BJ (cell line): ENCODE data around the gene NAIF1. TPM values are rescaled to one million over a fixed set of nuclear protein-coding genes. Genes with fewer than 3 reads are reported as not detected.

Experiments
- CTCF ChIA-PET: fragments of 350-600 bp; formaldehyde crosslinking; extraction: SDS; loops from one replicate; lab custom pipeline; 2021; ENCODE audit warnings: antibody characterized with exemption, inconsistent platforms; lab: Yijun Ruan, JAX
- POLR2A ChIA-PET: fragments of 300-600 bp; sonication (Branson Sonifier 250); formaldehyde crosslinking; extraction: SDS; loops from one replicate; lab custom pipeline; 2021; ENCODE audit warnings: antibody characterized with exemption; lab: Charles Lee
- DNase-seq: peaks from one replicate; pipeline ENCODE4 v3.0.0-alpha.2; 2011; ENCODE audit warnings: low read depth
- H3K27me3 ChIP-seq: 2 replicates; pipeline ENCODE4 v1.6.0; 2011; ENCODE audit warnings: low read length; ENCODE audit not compliant: control insufficient read depth, insufficient read depth
- H3K36me3 ChIP-seq: 2 replicates; pipeline ENCODE4 v1.5.1; 2011; ENCODE audit warnings: low read length; ENCODE audit not compliant: control insufficient read depth, insufficient read depth
- H3K4me3 ChIP-seq: 2 replicates; pipeline ENCODE4 v1.5.1; 2011; ENCODE audit warnings: low read depth, mild to moderate bottlenecking, control low read depth, low read length
- CTCF ChIP-seq: IDR thresholded peaks from 2 replicates; pipeline ENCODE4 v1.5.1; 2011; ENCODE audit warnings: low read depth, mild to moderate bottlenecking, control low read depth, inconsistent platforms, low read length, moderate library complexity; ENCODE audit not compliant: insufficient read depth
- polyA plus RNA-seq: library from polyadenylated mRNA; depleted of rRNA; stranded (reverse); fragments of >200 nt; gene quantifications from 2 replicates; pipeline ENCODE4 v1.2.3, GENCODE V29; 2011

Gene NAIF1
- polyA plus RNA-seq, 1 experiment, result 10.6 TPM

GRCh38 chr9:128053560-128053959, 13.6 kb downstream of the NAIF1 start:
- ChIA-PET CTCF (no interaction called here), POLR2A (no interaction called here)
- no peak for TF ChIP-seq CTCF
- Histone ChIP-seq H3K4me3 (no peak overlapping the region), H3K27me3 (no peaks in the 10 kb centered on the region), H3K36me3 (no peaks in the 10 kb centered on the region)
- DNase-seq, result no peak

GRCh38 chr9:128051932-128052709, 15.0 kb downstream of the NAIF1 start:
- ChIA-PET CTCF (interaction anchor here (0.7 to 3.0 kb wide), 3 partner anchors 17 to 109 kb away, joined by 4 to 12 read pairs (median 6); no protein-coding TSS in a partner anchor), POLR2A (no interaction called here)
- Histone ChIP-seq H3K27me3 (no peaks in the 10 kb centered on the region), H3K4me3 (no peak overlapping the region), H3K36me3 (no peaks in the 10 kb centered on the region)
- no peak for DNase-seq
- no peak for TF ChIP-seq CTCF

- POLR2A ChIA-PET, result no interaction called here
- H3K27me3 ChIP-seq, result no peaks in the 10 kb centered on the region
- CTCF ChIA-PET, result interaction anchor here (1.6 to 3.9 kb wide), 3 partner anchors 15 to 107 kb away, joined by 3 to 15 read pairs (median 12); no protein-coding TSS in a partner anchor
- H3K4me3 ChIP-seq, result no peak overlapping the region
- no peaks in the 10 kb centered on the region for H3K36me3 ChIP-seq
- no peak for TF ChIP-seq CTCF
- no peak for DNase-seq
Measured at GRCh38 chr9:128049843-128050242, 17.3 kb downstream of the NAIF1 start.

- ChIA-PET POLR2A (no interaction called here), CTCF (interaction anchor here (0.8 to 3.9 kb wide), 5 partner anchors 9 to 106 kb away, joined by 3 to 15 read pairs (median 4); no protein-coding TSS in a partner anchor)
- no peak for TF ChIP-seq CTCF
- no peak overlapping the region for H3K4me3 ChIP-seq
- no peaks in the 10 kb centered on the region for H3K27me3 ChIP-seq
- H3K36me3 ChIP-seq, result no peaks in the 10 kb centered on the region
- DNase-seq, result no peak
Measured at GRCh38 chr9:128048663-128049062, 18.5 kb downstream of the NAIF1 start.

GRCh38 chr9:128047231-128047630, 19.9 kb downstream of the NAIF1 start:
- H3K4me3 ChIP-seq, result no peak overlapping the region
- ChIA-PET CTCF (interaction anchor here (1.9 to 4.6 kb wide), 2 partner anchors 12 to 103 kb away, joined by 6 to 24 read pairs; no protein-coding TSS in a partner anchor), POLR2A (no interaction called here)
- no peak for TF ChIP-seq CTCF
- no peaks in the 10 kb centered on the region for H3K36me3 ChIP-seq
- H3K27me3 ChIP-seq, result no peaks in the 10 kb centered on the region; the same call in 1 of the 2 replicates
- DNase-seq, result no peak
